ENCODE data around the gene HAUS6. TPM values are rescaled to one million over a fixed set of nuclear protein-coding genes. Genes with fewer than 3 reads are reported as not detected.
"Not testable (repeated sequence)": the region's sequence is repeated elsewhere in the genome, so short reads cannot be mapped to it uniquely, and the experiment has no call there.

HAUS6 gene
- total RNA-seq, 1 donor from 2014 or later = 8.6 TPM

DNA sequence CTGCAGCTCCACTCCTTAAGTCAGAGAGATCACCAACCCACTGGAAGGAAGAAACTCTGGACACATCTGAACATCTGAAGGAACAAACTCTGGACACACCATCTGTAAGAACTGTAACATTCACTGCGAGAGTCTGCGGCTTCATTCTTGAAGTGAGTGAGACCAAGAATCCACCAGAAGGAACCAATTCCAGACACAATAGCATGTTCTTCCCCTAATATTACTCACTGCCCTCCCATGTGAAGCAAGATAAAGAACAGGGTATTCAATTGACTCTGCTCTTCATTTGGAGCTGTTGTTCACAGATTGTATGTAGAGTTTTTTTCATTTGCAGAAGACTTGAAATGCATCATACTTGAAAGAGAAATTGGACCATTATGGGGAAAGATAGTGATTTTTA lies 80.5 kb downstream of the HAUS6 start:
- H3K27me3 Mint-ChIP-seq (ENCODE audit: unreplicated experiment) = peaks cover 16% of the 10 kb centered on the region
- H3K4me3 Mint-ChIP-seq (ENCODE audit: unreplicated experiment) = no peak overlapping the region
- H3K9me3 Mint-ChIP-seq (ENCODE audit: unreplicated experiment) = no peaks in the 10 kb centered on the region
- H3K36me3 Mint-ChIP-seq (ENCODE audit: unreplicated experiment) = no peaks in the 10 kb centered on the region
- TF ChIP-seq, protein P1, sequence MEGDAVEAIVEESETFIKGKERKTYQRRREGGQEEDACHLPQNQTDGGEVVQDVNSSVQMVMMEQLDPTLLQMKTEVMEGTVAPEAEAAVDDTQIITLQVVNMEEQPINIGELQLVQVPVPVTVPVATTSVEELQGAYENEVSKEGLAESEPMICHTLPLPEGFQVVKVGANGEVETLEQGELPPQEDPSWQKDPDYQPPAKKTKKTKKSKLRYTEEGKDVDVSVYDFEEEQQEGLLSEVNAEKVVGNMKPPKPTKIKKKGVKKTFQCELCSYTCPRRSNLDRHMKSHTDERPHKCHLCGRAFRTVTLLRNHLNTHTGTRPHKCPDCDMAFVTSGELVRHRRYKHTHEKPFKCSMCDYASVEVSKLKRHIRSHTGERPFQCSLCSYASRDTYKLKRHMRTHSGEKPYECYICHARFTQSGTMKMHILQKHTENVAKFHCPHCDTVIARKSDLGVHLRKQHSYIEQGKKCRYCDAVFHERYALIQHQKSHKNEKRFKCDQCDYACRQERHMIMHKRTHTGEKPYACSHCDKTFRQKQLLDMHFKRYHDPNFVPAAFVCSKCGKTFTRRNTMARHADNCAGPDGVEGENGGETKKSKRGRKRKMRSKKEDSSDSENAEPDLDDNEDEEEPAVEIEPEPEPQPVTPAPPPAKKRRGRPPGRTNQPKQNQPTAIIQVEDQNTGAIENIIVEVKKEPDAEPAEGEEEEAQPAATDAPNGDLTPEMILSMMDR (IDR thresholded peaks at IDR 0.05) = no peak
- H3K4me1 Mint-ChIP-seq (ENCODE audit: unreplicated experiment) = peaks cover 6% of the 10 kb centered on the region
- H3K27ac Mint-ChIP-seq (ENCODE audit: unreplicated experiment) = no peak overlapping the region
- no peak for DNase-seq (ENCODE audit: extremely low spot score, unreplicated experiment)

DNA sequence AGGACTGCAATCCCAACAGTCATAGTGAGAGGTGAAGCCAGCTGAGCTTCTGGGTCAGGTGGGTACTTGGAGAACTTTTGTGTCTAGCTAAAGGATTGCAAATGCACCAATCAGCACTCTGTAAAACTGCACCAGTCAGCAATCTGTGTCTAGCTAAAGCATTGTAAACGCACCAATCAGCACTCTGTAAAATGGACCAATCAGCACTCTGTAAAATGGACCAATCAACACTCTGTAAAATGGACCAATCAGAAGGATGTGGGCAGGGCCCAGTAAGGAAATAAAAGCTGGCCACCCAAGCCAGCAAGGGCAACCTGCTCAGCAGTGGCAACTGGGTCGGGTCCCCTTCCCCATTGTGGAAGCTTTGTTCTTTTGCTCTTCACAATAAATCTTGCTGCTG lies 81.1 kb downstream of the HAUS6 start:
- not testable (repeated sequence) for H3K27ac Mint-ChIP-seq (ENCODE audit: unreplicated experiment); DNase-seq (ENCODE audit: extremely low spot score, unreplicated experiment); H3K36me3 Mint-ChIP-seq (ENCODE audit: unreplicated experiment); H3K9me3 Mint-ChIP-seq (ENCODE audit: unreplicated experiment); H3K4me1 Mint-ChIP-seq (ENCODE audit: unreplicated experiment); H3K4me3 Mint-ChIP-seq (ENCODE audit: unreplicated experiment)
- H3K27me3 Mint-ChIP-seq (ENCODE audit: unreplicated experiment) = peaks cover 16% of the 10 kb centered on the region

GRCh38 chr9:19020886-19021455 lies 81.7 kb downstream of the HAUS6 start:
- Mint-ChIP-seq H3K4me1 (ENCODE audit: unreplicated experiment) (peaks cover 6% of the 10 kb centered on the region), H3K9me3 (ENCODE audit: unreplicated experiment) (no peaks in the 10 kb centered on the region), H3K36me3 (ENCODE audit: unreplicated experiment) (no peaks in the 10 kb centered on the region), H3K27ac (ENCODE audit: unreplicated experiment) (no peak overlapping the region), H3K4me3 (ENCODE audit: unreplicated experiment) (no peak overlapping the region), H3K27me3 (ENCODE audit: unreplicated experiment) (peaks cover 16% of the 10 kb centered on the region)
- TF ChIP-seq, protein P1 (IDR thresholded peaks at IDR 0.05) = no peak
- no peak for DNase-seq (ENCODE audit: extremely low spot score, unreplicated experiment)

GRCh38 chr9:19018201-19018600 lies 84.5 kb downstream of the HAUS6 start:
- H3K4me1 Mint-ChIP-seq (ENCODE audit: unreplicated experiment) = no peaks in the 10 kb centered on the region
- TF ChIP-seq, protein P1 (IDR thresholded peaks at IDR 0.05) = no peak
- H3K9me3 Mint-ChIP-seq (ENCODE audit: unreplicated experiment) = no peaks in the 10 kb centered on the region
- no peak overlapping the region for H3K4me3 Mint-ChIP-seq (ENCODE audit: unreplicated experiment)
- peaks cover 11% of the 10 kb centered on the region for H3K27me3 Mint-ChIP-seq (ENCODE audit: unreplicated experiment)
- no peak for DNase-seq (ENCODE audit: extremely low spot score, unreplicated experiment)
- H3K36me3 Mint-ChIP-seq (ENCODE audit: unreplicated experiment) = no peaks in the 10 kb centered on the region
- no peak overlapping the region for H3K27ac Mint-ChIP-seq (ENCODE audit: unreplicated experiment)

DNA sequence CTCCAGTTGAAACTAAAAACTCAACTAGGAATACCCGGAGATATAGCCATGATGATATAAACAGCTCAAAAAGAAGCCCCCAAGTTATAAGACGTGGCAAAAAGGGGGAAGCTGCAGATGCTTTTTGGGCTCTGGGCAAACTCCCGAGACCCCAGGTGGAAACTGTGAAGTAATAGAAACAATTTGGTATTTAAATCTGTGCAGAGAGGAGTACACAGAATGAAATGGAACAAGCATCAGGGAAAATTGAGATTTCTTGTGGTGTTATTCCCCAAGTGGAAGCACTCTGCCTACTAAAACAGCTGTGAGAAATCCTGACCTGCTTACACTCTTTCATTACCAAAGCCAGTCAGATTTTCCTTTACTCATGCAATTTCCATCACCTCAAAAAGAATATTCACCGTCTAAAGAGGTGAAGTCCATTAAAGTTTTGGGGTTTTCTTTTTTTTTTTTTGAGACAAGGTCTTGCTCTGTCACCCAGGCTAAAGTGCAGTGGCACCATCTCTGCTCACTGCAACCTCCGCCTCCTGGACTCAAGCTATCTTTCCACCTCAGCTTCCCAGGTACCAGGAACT lies 93.2 kb downstream of the HAUS6 start:
- H3K9me3 Mint-ChIP-seq (ENCODE audit: unreplicated experiment) = no peaks in the 10 kb centered on the region
- no peak overlapping the region for H3K27ac Mint-ChIP-seq (ENCODE audit: unreplicated experiment)
- H3K4me3 Mint-ChIP-seq (ENCODE audit: unreplicated experiment) = no peak overlapping the region
- peaks cover 2% of the 10 kb centered on the region for H3K27me3 Mint-ChIP-seq (ENCODE audit: unreplicated experiment)
- H3K36me3 Mint-ChIP-seq (ENCODE audit: unreplicated experiment) = no peaks in the 10 kb centered on the region
- DNase-seq (ENCODE audit: extremely low spot score, unreplicated experiment) = no peak
- TF ChIP-seq, protein P1 (IDR thresholded peaks at IDR 0.05) = no peak
- no peaks in the 10 kb centered on the region for H3K4me1 Mint-ChIP-seq (ENCODE audit: unreplicated experiment)

Other genes starting within 250 kb of the HAUS6 start
- gene SAXO1, start 69.7 kb downstream of the HAUS6 start, total RNA-seq = not detected in 2 replicates
- gene RRAGA, start 53.5 kb downstream of the HAUS6 start, total RNA-seq = 110 and 111 TPM in 2 replicates
- gene PLIN2, start 24.6 kb upstream of the HAUS6 start, total RNA-seq = 47.0 and 48.5 TPM in 2 replicates
- gene DENND4C, start 127.8 kb upstream of the HAUS6 start, total RNA-seq = 41.3 and 45.9 TPM in 2 replicates

All from osteocyte (in vitro differentiated cells).